Measurements from ENCODE around the gene CHSY1.
"Not testable (repeated sequence)": the region's sequence is repeated elsewhere in the genome, so short reads cannot be mapped to it uniquely, and the experiment has no call there.

CHSY1 gene

GRCh38 chr15:101132390-101133180 is 119.3 kb downstream of the CHSY1 start:
- no peak for DNase-seq

- no peak for DNase-seq
These were observed 120.1 kb downstream of the CHSY1 start for GRCh38 chr15:101131489-101132389.

DNA sequence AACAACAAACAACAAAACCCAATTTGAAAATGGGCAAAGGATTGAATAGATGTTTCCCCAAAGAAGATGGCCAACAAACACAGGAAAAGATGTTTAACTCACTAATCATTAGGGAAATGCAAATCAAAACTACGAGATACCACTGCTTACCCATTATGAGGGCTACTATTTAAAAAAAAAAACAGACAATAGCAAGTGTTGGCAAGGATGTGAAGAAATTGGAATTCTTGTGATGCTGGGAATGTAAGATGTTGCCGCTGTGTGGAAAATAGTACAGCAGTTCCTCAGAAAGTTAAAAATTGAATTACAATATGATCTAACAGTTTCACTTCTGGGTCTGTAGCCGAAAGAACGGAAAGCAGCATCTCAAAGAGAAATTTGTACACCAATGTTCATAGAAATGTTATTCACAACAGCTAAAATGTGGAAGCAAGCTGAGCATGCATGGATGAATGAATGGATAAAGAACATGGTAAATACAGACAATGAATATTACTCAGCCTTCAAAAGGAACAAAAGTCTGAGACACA is 121.9 kb downstream of the CHSY1 start:
- no peak for DNase-seq

GRCh38 chr15:101128221-101129015 is 123.4 kb downstream of the CHSY1 start:
- no peak for DNase-seq

DNA sequence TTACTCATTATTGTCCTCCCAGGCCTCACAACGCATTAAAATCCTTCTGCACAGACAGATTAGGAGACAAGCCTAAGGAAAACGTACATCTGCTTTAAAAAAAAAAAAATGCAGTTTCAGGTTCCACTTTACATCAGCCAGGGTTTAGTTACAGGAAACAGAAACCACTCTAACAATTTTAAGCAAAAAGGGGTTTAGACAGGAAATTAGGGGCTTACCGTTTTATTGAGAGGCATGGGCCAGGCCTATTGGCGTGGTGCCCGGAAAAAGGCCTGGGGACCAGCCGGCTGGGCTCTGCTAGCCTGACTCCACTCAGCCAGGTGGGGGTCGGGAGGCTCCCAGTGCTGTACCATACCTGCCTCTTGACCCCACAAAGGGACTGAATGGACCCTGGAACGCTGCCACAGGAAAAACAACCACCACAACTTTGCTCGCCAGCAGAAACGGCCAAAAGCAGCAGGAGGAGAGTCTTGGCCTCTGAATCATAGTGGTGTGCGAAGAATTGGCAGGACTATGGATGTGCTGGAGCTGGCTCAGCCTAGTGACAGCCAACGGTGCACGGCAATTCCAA is 124.3 kb downstream of the CHSY1 start:
- peak; percentile 60 for DNase-seq

- DNase-seq, result peak; percentile 49
These were observed 125.0 kb downstream of the CHSY1 start for GRCh38 chr15:101126618-101127505.

DNA sequence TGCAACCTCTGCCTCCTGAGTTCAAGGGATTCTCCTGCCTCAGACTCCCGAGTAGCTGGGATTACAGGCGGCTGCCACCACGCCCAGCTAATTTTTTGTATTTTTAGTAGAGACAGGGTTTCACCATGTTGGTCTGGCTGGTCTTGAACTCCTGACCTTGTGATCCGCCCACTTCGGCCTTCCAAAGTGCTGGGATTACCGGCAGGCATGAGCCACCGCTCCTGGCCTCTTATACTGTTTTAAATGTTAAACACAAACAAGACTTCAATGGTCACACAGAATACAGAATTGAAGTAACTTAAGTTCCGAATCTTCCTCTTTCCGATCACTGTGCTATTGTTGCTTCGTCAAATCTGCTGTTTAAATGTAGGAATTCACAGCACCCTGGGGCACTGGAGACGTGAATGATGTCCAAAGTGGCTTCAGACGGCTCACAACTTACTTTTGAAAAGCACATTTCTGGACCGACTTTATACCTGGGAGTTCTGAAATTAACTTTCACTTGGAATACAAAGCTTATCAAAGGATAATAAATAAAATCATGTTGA is 125.9 kb downstream of the CHSY1 start:
- DNase-seq, result not testable (repeated sequence)

Measured in stimulated activated CD8-positive, alpha-beta memory T cell treated with anti-CD3 and anti-CD28 coated beads, Interleukin-4, amount 100 ng/mL, for 48 hours (primary cell).